B cell (primary cell): Measurements from ENCODE around the gene CEACAM16. TPM values are rescaled to one million over a fixed set of nuclear protein-coding genes. Genes with fewer than 3 reads are reported as not detected.
A peak's percentile ranks its signal among the peaks of the same experiment; 100 is the strongest.

Source experiments
- ATAC-seq: fragments of 200-7000 bp; cut with Tn5 transposase; one replicate; pipeline ENCODE4 v1.10.0; 2021; ENCODE audit warnings: low read depth, mild to moderate bottlenecking, moderate number of reproducible peaks, moderate library complexity
- CTCF ChIA-PET: fragments of 350-600 bp; sonication (Branson Sonifier 250); formaldehyde crosslinking; loops from one replicate; lab custom pipeline; 2021; ENCODE audit warnings: antibody characterized with exemption, inconsistent platforms; lab: Charles Lee
- POLR2A ChIA-PET: fragments of 350-600 bp; sonication (Branson Sonifier 250); formaldehyde crosslinking; loops from one replicate; lab custom pipeline; 2021; ENCODE audit warnings: antibody characterized with exemption; lab: Charles Lee
- DNase-seq: peaks from one replicate; pipeline ENCODE4 v3.0.0; 2013
- H2AFZ ChIP-seq: 2 replicates; pipeline ENCODE4 v1.6.1; 2012; ENCODE audit warnings: mild to moderate bottlenecking, low read depth, low read length; ENCODE audit not compliant: insufficient read depth, poor library complexity, severe bottlenecking
- H3K27ac ChIP-seq, 2 donors: 1 replicate in 1 of 2; 2 replicates in 1 of 2; pipeline ENCODE4 v1.5.1; 2012 to 2013; ENCODE audit warnings: low read length in 2 of 2, mild to moderate bottlenecking in 2 of 2, moderate library complexity in 1 of 2
- H3K27me3 ChIP-seq, 4 experiments: fragments of 200-600 bp in 1 of 4; sonication (generic) in 1 of 4; replicated peaks in 1 of 4; 1 replicate in 2 of 4; 2 replicates in 2 of 4; pipeline versions ENCODE4 v1.6.1 to v1.7.0; 2013 to 2016; ENCODE audit warnings: low read length in 3 of 4, mild to moderate bottlenecking in 2 of 4, mixed read lengths in 1 of 4, moderate library complexity in 1 of 4; ENCODE audit not compliant: insufficient read depth in 4 of 4, control insufficient read depth in 3 of 4; ENCODE audit errors: control extremely low read depth in 1 of 4
- H3K36me3 ChIP-seq, 2 experiments: replicated peaks in 1 of 2; 1 replicate in 1 of 2; 2 replicates in 1 of 2; pipeline versions ENCODE4 v1.6.1 to v1.7.1; 2013; ENCODE audit warnings: low read length in 1 of 2; ENCODE audit not compliant: insufficient read depth in 2 of 2, control insufficient read depth in 1 of 2; ENCODE audit errors: control extremely low read depth in 1 of 2, extremely low read depth in 1 of 2
- H3K4me1 ChIP-seq, 2 donors: fragments of 200-600 bp in 1 of 2; sonication (generic) in 1 of 2; 1 replicate in 1 of 2; 2 replicates in 1 of 2; pipeline versions ENCODE4 v1.5.1 to v1.6.1; 2013 to 2017; ENCODE audit warnings: low read length in 2 of 2; ENCODE audit not compliant: control insufficient read depth in 2 of 2, insufficient read depth in 2 of 2
- H3K4me2 ChIP-seq: replicated peaks from 2 replicates; pipeline ENCODE3; 2012; ENCODE audit warnings: mild to moderate bottlenecking, low read depth, low read length; ENCODE audit not compliant: poor library complexity, severe bottlenecking
- H3K4me3 ChIP-seq, 5 experiments: fragments of 200-600 bp in 1 of 5; sonication (generic) in 1 of 5; 1 replicate in 3 of 5; 2 replicates in 2 of 5; pipeline versions ENCODE4 v1.5.1 to v1.7.0; 2011 to 2016; ENCODE audit warnings: low read length in 4 of 5, mild to moderate bottlenecking in 4 of 5, low read depth in 2 of 5, control low read depth in 1 of 5, moderate library complexity in 1 of 5; ENCODE audit not compliant: insufficient read depth in 1 of 5; ENCODE audit errors: control extremely low read depth in 1 of 5, extremely low read depth in 1 of 5
- H3K79me2 ChIP-seq: fragments of 200-600 bp; sonication (generic); one replicate; pipeline ENCODE4 v1.6.0; 2016; ENCODE audit warnings: low read length; ENCODE audit not compliant: control insufficient read depth, insufficient read depth
- H3K9ac ChIP-seq: fragments of 200-600 bp; sonication (generic); 2 replicates; pipeline ENCODE4 v1.6.1; 2017; ENCODE audit warnings: mild to moderate bottlenecking, low read length, moderate library complexity
- H3K9me3 ChIP-seq, 3 donors: one replicate each; pipeline versions ENCODE4 v1.6.1 to v1.7.1; 2013; ENCODE audit warnings: low read length in 2 of 3; ENCODE audit not compliant: control insufficient read depth in 2 of 3, insufficient read depth in 1 of 3; ENCODE audit errors: control extremely low read depth in 1 of 3
- H4K20me1 ChIP-seq: 2 replicates; pipeline ENCODE4 v1.6.0; 2012; ENCODE audit warnings: mild to moderate bottlenecking, low read length; ENCODE audit not compliant: insufficient read depth, control insufficient read depth, poor library complexity, severe bottlenecking
- H3K27ac Mint-ChIP-seq: one replicate; pipeline ENCODE4 v1.8.0; 2021; ENCODE audit warnings: mixed read lengths
- H3K27me3 Mint-ChIP-seq: one replicate; pipeline ENCODE4 v1.8.0; 2021; ENCODE audit warnings: mixed read lengths
- H3K4me1 Mint-ChIP-seq: one replicate; pipeline ENCODE4 v1.8.0; 2021; ENCODE audit warnings: mixed read lengths
- H3K4me3 Mint-ChIP-seq: one replicate; pipeline ENCODE4 v1.8.0; 2021; ENCODE audit warnings: mixed read lengths
- H3K9me3 Mint-ChIP-seq: one replicate; pipeline ENCODE4 v1.8.0; 2022; ENCODE audit warnings: mixed read lengths; ENCODE audit not compliant: insufficient read depth
- CTCF ChIP-seq: fragments of 200-600 bp; IDR thresholded peaks from one replicate; pipeline ENCODE4 v1.8.0; 2022; ENCODE audit warnings: antibody characterized with exemption, mild to moderate bottlenecking
- EZH2 ChIP-seq: IDR thresholded peaks from 2 replicates; pipeline ENCODE4 v1.6.1; 2012; ENCODE audit warnings: borderline replicate concordance, low read depth, mild to moderate bottlenecking, moderate library complexity, low read length; ENCODE audit not compliant: insufficient read depth, poor library complexity, severe bottlenecking
- WGBS: methylation state at CpG from one replicate; pipeline ENCODE4 v1.1.5; 2013; ENCODE audit warnings: missing lambda C conversion rate; ENCODE audit not compliant: insufficient coverage; 5-methylcytosine and 5-hydroxymethylcytosine counted together
- intact Hi-C: fragments of 100-400 bp; cut with micrococcal nuclease; formaldehyde crosslinking; loops from one replicate; pipeline ENCODE4 v1.10.0; 2022
- polyA plus RNA-seq: library from polyadenylated mRNA; depleted of rRNA; stranded (reverse); fragments of >200 nt; gene quantifications from 2 replicates; pipeline ENCODE4 v1.2.3, GENCODE V29; 2012
- total RNA-seq, 2 donors: library from RNA; stranded (reverse); fragments of 120-200 nt in 1 of 2; gene quantifications; 1 replicate in 1 of 2; 2 replicates in 1 of 2; pipeline versions ENCODE4 v1.2.3 to v1.2.4, GENCODE V29; 2013 to 2022

Gene CEACAM16
- total and polyA plus RNA-seq, 2 donors (not counting 1 experiment from before 2014, with no cell fraction given) = not detected

- intact Hi-C loops = loop anchor here (5.0 kb wide), 2 partner anchors 248 to 323 kb away; partner anchors contain the start of genes GEMIN7, RELB and ZNF296
- no peak for ATAC-seq
- no peaks in the 10 kb centered on the region for H3K27me3 Mint-ChIP-seq
- peaks cover 57% of the 10 kb centered on the region for H3K4me1 Mint-ChIP-seq
- H3K4me3 Mint-ChIP-seq = peak overlapping the region; percentile 97
- Histone ChIP-seq H3K4me3 (peak overlapping the region; percentile 38 to 94 (median 69)), H3K4me1 (peaks cover 49 to 59% of the 10 kb centered on the region in 2 donors), H3K9ac (peak overlapping the region; percentile 92), H3K79me2 (peaks cover 8% of the 10 kb centered on the region), H3K9me3 (no peaks in the 10 kb centered on the region), H3K27ac (peak overlapping the region; percentile 92), H3K36me3 (peaks cover 2 to 27% of the 10 kb centered on the region in 2 experiments), H4K20me1 (peaks cover 8% of the 10 kb centered on the region), H3K4me2 (peak overlapping the region; percentile 97), H3K27me3 (no peaks in the 10 kb centered on the region), H2AFZ (no peak overlapping the region)
- WGBS = 12% methylated on average over 8 of the region's 11 CpGs
- TF ChIP-seq CTCF = no peak
- no peak for TF ChIP-seq EZH2
- ChIA-PET POLR2A (interaction anchor here (0.7 to 6.2 kb wide), 2 partner anchors 16 to 31 kb away, joined by 3 to 65 read pairs; no protein-coding TSS in a partner anchor), CTCF (interaction anchor here (1.4 to 6.2 kb wide), 6 partner anchors 10 to 31 kb away, joined by 3 to 84 read pairs (median 8); no protein-coding TSS in a partner anchor)
- peak overlapping the region; percentile 98 for H3K27ac Mint-ChIP-seq
- H3K9me3 Mint-ChIP-seq = no peaks in the 10 kb centered on the region
- no peak for DNase-seq
Observed at GRCh38 chr19:44754750-44755080, 55.8 kb downstream of the CEACAM16 start.

- Histone ChIP-seq H3K4me3 (peak overlapping the region in 3 of 5 experiments; percentile 38 to 94 (median 72)), H3K4me2 (peak overlapping the region; percentile 97), H2AFZ (no peak overlapping the region), H3K27me3 (no peaks in the 10 kb centered on the region), H4K20me1 (peaks cover 8% of the 10 kb centered on the region), H3K9ac (peak overlapping the region; percentile 92), H3K27ac (peak overlapping the region in 1 of 2 donors; percentile 92), H3K9me3 (no peaks in the 10 kb centered on the region), H3K36me3 (peaks cover 2 to 31% of the 10 kb centered on the region in 2 experiments), H3K4me1 (peaks cover 44 to 54% of the 10 kb centered on the region in 2 donors), H3K79me2 (peaks cover 8% of the 10 kb centered on the region)
- Mint-ChIP-seq H3K27ac (peak overlapping the region; percentile 98), H3K27me3 (no peaks in the 10 kb centered on the region), H3K4me1 (peaks cover 55% of the 10 kb centered on the region), H3K4me3 (peak overlapping the region; percentile 97), H3K9me3 (no peaks in the 10 kb centered on the region)
- WGBS = 77% methylated on average over 4 of the region's 4 CpGs
- POLR2A ChIA-PET = interaction anchor here (0.7 to 1.0 kb wide), 3 partner anchors 11 to 32 kb away, joined by 3 to 4 read pairs (median 3); no protein-coding TSS in a partner anchor
- intact Hi-C loops = no loop called here
- ATAC-seq (no peak), DNase-seq (no peak)
- no peak for TF ChIP-seq CTCF
- TF ChIP-seq EZH2 = no peak
- CTCF ChIA-PET = interaction anchor here (1.7 to 4.0 kb wide), 3 partner anchors 16 to 31 kb away, joined by 8 to 46 read pairs (median 8); no protein-coding TSS in a partner anchor
Observed at GRCh38 chr19:44755219-44755618, 56.3 kb downstream of the CEACAM16 start.
